RWPE1 (cell line): ENCODE measurements around the gene NCF2.

Experiments used
- CTCF ChIA-PET: fragments of 350-600 bp; sonication (Branson Sonifier 250); formaldehyde crosslinking; extraction: SDS; loops from one replicate; lab custom pipeline; 2021; lab: Yijun Ruan, JAX
- POLR2A ChIA-PET: fragments of 400-600 bp; formaldehyde crosslinking; extraction: SDS; loops from one replicate; lab custom pipeline; 2020; ENCODE audit warnings: antibody characterized with exemption; ENCODE audit not compliant: low non-redundant PET; lab: Yijun Ruan, JAX
- DNase-seq: peaks from one replicate; pipeline ENCODE4 v3.0.0; 2012; ENCODE audit warnings: low spot score
- H3K27ac ChIP-seq: fragments of 450-650 bp; 2 replicates; pipeline ENCODE4 v1.5.1; 2017
- TF ChIP-seq, protein P1 (sequence below): fragments of 450-650 bp; conservative IDR thresholded peaks from 2 replicates; pipeline ENCODE4 v1.5.1; 2017; ENCODE audit warnings: low read depth, mild to moderate bottlenecking

The NCF2 gene

DNA sequence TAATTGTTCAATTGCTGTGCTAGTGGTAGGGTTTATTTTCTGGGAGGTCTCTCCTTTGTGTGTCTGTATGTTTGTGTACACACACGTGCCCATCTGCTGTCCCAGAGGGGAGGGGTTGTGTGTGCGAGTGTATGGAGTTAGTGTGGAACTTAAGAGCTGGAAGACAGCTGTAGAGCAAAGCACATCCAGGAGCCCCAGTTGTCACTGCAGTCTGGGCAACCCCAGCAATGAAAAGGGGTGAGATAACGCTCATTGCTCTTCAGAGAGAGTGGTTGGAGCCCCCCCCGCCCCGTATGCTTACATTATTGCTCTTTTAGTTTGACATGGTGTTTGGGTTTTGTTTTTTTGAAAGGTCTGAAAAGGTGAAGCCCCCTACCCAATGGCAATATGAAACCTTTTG lies 36.9 kb downstream of the NCF2 start:
- H3K27ac ChIP-seq: no peak overlapping the region
- TF ChIP-seq, protein P1, sequence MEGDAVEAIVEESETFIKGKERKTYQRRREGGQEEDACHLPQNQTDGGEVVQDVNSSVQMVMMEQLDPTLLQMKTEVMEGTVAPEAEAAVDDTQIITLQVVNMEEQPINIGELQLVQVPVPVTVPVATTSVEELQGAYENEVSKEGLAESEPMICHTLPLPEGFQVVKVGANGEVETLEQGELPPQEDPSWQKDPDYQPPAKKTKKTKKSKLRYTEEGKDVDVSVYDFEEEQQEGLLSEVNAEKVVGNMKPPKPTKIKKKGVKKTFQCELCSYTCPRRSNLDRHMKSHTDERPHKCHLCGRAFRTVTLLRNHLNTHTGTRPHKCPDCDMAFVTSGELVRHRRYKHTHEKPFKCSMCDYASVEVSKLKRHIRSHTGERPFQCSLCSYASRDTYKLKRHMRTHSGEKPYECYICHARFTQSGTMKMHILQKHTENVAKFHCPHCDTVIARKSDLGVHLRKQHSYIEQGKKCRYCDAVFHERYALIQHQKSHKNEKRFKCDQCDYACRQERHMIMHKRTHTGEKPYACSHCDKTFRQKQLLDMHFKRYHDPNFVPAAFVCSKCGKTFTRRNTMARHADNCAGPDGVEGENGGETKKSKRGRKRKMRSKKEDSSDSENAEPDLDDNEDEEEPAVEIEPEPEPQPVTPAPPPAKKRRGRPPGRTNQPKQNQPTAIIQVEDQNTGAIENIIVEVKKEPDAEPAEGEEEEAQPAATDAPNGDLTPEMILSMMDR: no peak
- POLR2A ChIA-PET: no interaction called here
- CTCF ChIA-PET: interaction anchor here (0.6 kb wide), 2 partner anchors 194 to 1513 kb away, joined by 3 read pairs; no protein-coding TSS in a partner anchor
- no peak for DNase-seq

DNA sequence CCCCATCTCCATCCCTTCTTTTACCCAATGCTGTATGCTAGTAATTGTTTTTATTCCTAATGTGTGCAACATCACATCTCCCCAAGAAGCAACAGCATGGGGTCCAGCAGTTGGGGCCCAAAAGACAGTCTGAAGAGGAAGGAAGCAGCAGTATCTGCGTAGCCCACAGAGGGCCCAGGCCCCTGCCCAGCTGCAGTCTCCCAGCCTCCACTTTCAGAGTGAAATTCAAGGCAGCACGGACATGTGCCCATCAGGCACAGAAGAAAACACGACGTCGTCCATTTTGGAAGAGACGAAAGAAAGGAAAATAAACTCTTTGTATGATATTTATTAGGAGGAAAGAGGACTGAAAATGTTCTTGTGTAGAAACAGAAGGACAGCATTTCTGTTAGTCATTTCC lies 37.4 kb downstream of the NCF2 start:
- H3K27ac ChIP-seq: no peak overlapping the region
- ChIA-PET POLR2A (no interaction called here), CTCF (interaction anchor here (0.6 kb wide), 1 partner anchor 653 kb away, joined by 3 read pairs; no protein-coding TSS in a partner anchor)
- TF ChIP-seq, protein P1: no peak
- DNase-seq: no peak

DNA sequence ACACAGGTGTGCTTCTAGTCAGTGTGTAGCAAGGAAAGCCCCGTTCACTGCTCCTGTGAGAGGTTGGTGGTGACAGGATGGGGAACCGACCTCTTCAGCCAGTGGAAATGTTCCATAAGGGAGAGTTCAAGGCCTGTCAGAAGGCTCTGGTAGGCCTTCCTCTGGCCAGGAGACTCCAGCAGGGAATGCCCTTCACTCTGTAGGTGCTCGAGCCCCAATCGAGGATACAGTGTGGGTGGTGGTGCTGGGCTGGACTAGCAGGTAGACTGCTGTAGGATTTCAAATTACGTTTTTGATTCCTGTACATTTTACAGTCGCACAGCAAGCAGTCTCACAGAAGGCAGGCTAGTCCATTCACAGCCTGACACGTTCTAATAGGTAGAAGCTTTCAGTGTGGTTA lies 37.8 kb downstream of the NCF2 start:
- no peak overlapping the region for H3K27ac ChIP-seq
- DNase-seq: no peak
- TF ChIP-seq, protein P1: no peak
- CTCF ChIA-PET: interaction anchor here (0.6 kb wide), 1 partner anchor 653 kb away, joined by 3 read pairs; no protein-coding TSS in a partner anchor
- POLR2A ChIA-PET: no interaction called here

DNA sequence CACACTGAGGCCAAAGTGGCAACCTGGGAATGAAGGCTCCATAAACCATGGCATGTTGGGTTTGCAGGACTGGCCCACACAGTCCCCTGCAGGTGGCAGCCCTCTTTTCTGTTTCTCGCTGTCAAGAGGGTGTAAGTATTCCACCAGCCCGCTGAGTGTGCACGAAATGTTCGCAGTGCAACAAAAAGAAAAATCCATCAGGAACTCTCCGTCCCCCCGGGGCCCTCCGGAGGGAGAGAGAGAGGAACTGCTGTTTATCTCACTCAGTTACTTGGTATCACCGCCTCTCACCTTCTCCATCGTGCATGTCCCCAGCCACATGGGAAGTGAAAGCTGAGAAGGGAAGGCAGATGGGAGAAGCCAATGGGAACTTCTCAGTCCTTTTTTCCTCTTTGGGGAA lies 38.3 kb downstream of the NCF2 start:
- POLR2A ChIA-PET: no interaction called here

DNA sequence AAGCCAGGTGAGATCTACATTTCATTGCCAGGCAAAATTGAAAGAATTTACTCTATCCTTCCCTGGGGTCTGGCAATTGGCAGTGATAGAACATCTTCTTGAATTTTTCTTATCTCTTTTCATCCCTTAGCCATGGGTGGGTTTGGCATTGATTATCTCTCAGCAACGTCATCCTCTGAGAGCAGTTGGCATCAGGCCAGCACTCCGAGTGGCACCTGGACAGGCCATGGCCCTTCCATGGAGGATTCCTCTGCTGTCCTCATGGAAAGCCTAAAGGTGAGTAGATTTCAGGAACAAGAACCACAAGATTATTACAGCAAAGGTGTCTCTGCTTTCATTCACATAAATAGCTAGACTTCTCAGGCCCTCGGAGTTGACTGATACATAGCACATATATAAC lies 39.3 kb downstream of the NCF2 start:
- POLR2A ChIA-PET: no interaction called here
- no peak for DNase-seq
- H3K27ac ChIP-seq: no peak overlapping the region
- CTCF ChIA-PET: interaction anchor here (0.6 kb wide), 1 partner anchor 269 kb away, joined by 4 read pairs; no protein-coding TSS in a partner anchor
- TF ChIP-seq, protein P1: no peak

More for the DNA sequence above, 38.3 kb downstream of the NCF2 start:
- CTCF ChIA-PET: no interaction called here
- H3K27ac ChIP-seq: no peak overlapping the region
- DNase-seq: no peak
- TF ChIP-seq, protein P1: no peak

DNA sequence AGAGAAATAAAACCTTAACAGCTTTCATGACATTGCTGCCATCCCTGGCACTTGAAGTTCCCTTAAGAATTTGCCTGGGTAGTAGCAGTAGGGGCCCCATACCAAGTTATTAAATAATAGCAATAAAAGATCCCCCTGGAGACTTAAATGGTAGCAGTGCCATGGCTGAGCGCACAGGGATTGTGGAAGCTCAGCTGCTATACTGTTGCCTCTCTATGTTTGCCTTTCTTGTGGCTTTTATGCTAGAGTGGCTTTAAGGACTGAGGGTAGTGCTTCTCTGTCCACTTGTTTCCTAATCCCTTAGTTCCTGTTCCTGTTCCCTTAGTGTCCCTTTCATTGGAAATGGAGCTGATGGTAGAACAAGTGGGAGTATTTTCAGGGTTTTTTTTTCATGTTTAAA lies 42.1 kb downstream of the NCF2 start:
- ChIA-PET CTCF (interaction anchor here (0.7 kb wide), 2 partner anchors 15 to 350 kb away, joined by 3 to 4 read pairs; no protein-coding TSS in a partner anchor), POLR2A (no interaction called here)
- DNase-seq: no peak
- H3K27ac ChIP-seq: no peak overlapping the region
- TF ChIP-seq, protein P1: no peak
